Parathyroid adenoma (tissue), 2 donors: ENCODE measurements around the gene ROCK2.

Experiments
- H2AFZ ChIP-seq: fragments of 300-600 bp; sonication (generic); one replicate; pipeline ENCODE4 v1.7.0; 2017; ENCODE audit warnings: antibody characterized with exemption, mild to moderate bottlenecking
- H3K27ac ChIP-seq: fragments of 300-600 bp; sonication (generic); one replicate; pipeline ENCODE4 v1.7.0; 2017
- H3K27me3 ChIP-seq: fragments of 300-600 bp; sonication (generic); one replicate; pipeline ENCODE4 v1.7.0; 2017; ENCODE audit warnings: low read length; ENCODE audit not compliant: control insufficient read depth, insufficient read depth
- H3K36me3 ChIP-seq: fragments of 300-600 bp; sonication (generic); one replicate; pipeline ENCODE4 v1.7.0; 2017; ENCODE audit warnings: low read length; ENCODE audit not compliant: control insufficient read depth, insufficient read depth
- H3K4me1 ChIP-seq: fragments of 300-600 bp; sonication (generic); one replicate; pipeline ENCODE4 v1.7.0; 2017; ENCODE audit warnings: control low read depth
- H3K4me2 ChIP-seq: fragments of 300-600 bp; sonication (generic); one replicate; pipeline ENCODE4 v1.7.0; 2017; ENCODE audit warnings: low read length
- H3K4me3 ChIP-seq: fragments of 300-600 bp; sonication (generic); one replicate; pipeline ENCODE4 v1.7.0; 2017; ENCODE audit warnings: low read depth, low read length
- H3K79me2 ChIP-seq: fragments of 300-600 bp; sonication (generic); one replicate; pipeline ENCODE4 v1.7.0; 2017; ENCODE audit warnings: control low read depth
- H3K9ac ChIP-seq: fragments of 300-600 bp; sonication (generic); one replicate; pipeline ENCODE4 v1.7.0; 2017; ENCODE audit warnings: mild to moderate bottlenecking
- H3K9me3 ChIP-seq: fragments of 300-600 bp; sonication (generic); one replicate; pipeline ENCODE4 v1.7.0; 2017; ENCODE audit warnings: low read length; ENCODE audit not compliant: control insufficient read depth
- CTCF ChIP-seq: fragments of 300-600 bp; sonication (generic); IDR thresholded peaks from one replicate; pipeline ENCODE4 v1.7.0; 2017; ENCODE audit warnings: antibody characterized with exemption, mild to moderate bottlenecking
- donor health status: primary hyperparathyroidism.

The ROCK2 gene

DNA sequence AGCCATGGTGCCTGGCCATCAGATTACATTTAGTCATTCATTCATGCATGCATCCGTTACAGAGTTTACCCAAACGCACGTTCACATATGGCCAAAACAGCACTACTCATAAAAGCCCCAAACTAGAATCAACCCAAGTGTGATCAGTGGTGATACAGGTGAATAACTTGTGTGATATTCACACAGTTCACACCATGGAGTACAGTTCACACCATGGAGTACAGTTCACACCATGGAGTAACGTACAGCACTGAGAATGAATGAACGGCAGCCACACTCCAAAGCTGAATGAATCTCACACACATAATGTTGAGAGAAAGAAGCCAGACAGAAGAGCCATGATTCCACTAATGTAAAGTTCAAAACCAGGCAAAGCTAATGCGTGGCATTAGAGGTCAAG lies 201.4 kb downstream of the ROCK2 start:
- no peaks in the 10 kb centered on the region for H3K27me3 ChIP-seq
- H3K36me3 ChIP-seq, result no peaks in the 10 kb centered on the region
- no peak for TF ChIP-seq CTCF
- H3K79me2 ChIP-seq, result no peaks in the 10 kb centered on the region
- H3K4me1 ChIP-seq, result peaks cover 3% of the 10 kb centered on the region
- H2AFZ ChIP-seq, result no peak overlapping the region
- no peaks in the 10 kb centered on the region for H3K9me3 ChIP-seq
- no peak overlapping the region for H3K27ac ChIP-seq
- no peak overlapping the region for H3K4me3 ChIP-seq
- H3K4me2 ChIP-seq, result no peak overlapping the region
- no peak overlapping the region for H3K9ac ChIP-seq

DNA sequence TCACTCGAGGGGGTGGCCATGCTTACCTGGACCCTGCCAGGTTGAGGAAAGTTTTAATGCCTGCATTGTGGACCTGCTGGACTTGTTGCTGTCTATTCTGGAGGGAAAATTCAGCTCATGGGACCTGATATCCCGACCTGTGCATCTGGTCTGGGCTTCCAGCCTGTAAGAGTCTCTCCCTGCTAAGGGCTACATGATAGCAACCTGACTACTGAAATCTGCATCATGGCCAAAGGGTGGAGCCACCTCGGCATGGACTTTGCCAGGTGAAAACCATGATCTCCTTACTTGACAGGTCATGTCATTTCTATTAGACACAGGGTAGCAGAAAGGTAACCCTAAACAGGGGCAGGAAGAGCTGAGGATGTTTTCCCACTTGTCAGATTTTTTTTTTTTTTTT lies 202.1 kb downstream of the ROCK2 start:
- no peak overlapping the region for H3K4me2 ChIP-seq

GRCh38 chr2:11141319-11141718 lies 203.1 kb downstream of the ROCK2 start:
- H3K27me3 ChIP-seq, result no peaks in the 10 kb centered on the region

More for the DNA sequence above, 202.1 kb downstream of the ROCK2 start:
- Histone ChIP-seq H3K27ac (no peak overlapping the region), H3K4me1 (peaks cover 3% of the 10 kb centered on the region), H3K27me3 (no peaks in the 10 kb centered on the region), H3K9ac (no peak overlapping the region), H3K36me3 (no peaks in the 10 kb centered on the region), H3K79me2 (no peaks in the 10 kb centered on the region), H3K4me3 (no peak overlapping the region), H3K9me3 (no peaks in the 10 kb centered on the region), H2AFZ (no peak overlapping the region)
- TF ChIP-seq CTCF, result no peak

DNA sequence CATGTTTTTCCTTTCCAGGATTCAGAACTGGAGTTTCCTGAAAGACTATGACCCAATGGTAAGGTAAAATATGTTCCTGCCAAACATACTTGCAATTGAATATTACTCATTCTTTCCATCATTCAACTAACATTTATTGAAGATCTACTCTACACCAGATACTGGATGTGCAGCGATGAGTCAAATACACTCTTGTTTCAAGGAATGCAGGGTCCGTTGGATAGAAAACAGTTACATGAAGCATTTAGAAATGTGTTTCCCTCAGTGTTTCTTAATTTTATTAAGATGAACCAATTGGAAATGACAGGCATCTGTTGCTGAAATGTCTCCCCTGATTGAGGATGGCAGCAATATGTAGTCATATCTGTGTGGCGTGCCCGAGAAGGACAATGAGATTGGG lies 203.9 kb downstream of the ROCK2 start:
- Histone ChIP-seq H3K27me3 (no peaks in the 10 kb centered on the region), H3K4me2 (no peak overlapping the region), H3K79me2 (no peaks in the 10 kb centered on the region), H3K36me3 (no peaks in the 10 kb centered on the region), H3K9me3 (no peaks in the 10 kb centered on the region), H3K4me3 (no peak overlapping the region), H3K27ac (no peak overlapping the region), H2AFZ (no peak overlapping the region), H3K4me1 (peaks cover 6% of the 10 kb centered on the region), H3K9ac (no peak overlapping the region)
- no peak for TF ChIP-seq CTCF

More at GRCh38 chr2:11141319-11141718, 203.1 kb downstream of the ROCK2 start:
- H3K4me2 ChIP-seq, result no peak overlapping the region
- no peak for TF ChIP-seq CTCF
- peaks cover 3% of the 10 kb centered on the region for H3K4me1 ChIP-seq
- H3K27ac ChIP-seq, result no peak overlapping the region
- no peaks in the 10 kb centered on the region for H3K79me2 ChIP-seq
- no peak overlapping the region for H2AFZ ChIP-seq
- H3K9ac ChIP-seq, result no peak overlapping the region
- no peaks in the 10 kb centered on the region for H3K9me3 ChIP-seq
- no peaks in the 10 kb centered on the region for H3K36me3 ChIP-seq
- H3K4me3 ChIP-seq, result no peak overlapping the region

- H3K79me2 ChIP-seq, result no peaks in the 10 kb centered on the region
- no peak overlapping the region for H3K9ac ChIP-seq
- H3K27me3 ChIP-seq, result no peaks in the 10 kb centered on the region
- H3K4me1 ChIP-seq, result peaks cover 3% of the 10 kb centered on the region
- no peak overlapping the region for H3K4me3 ChIP-seq
- no peak overlapping the region for H3K4me2 ChIP-seq
- no peak overlapping the region for H3K27ac ChIP-seq
- H3K9me3 ChIP-seq, result no peaks in the 10 kb centered on the region
- no peak overlapping the region for H2AFZ ChIP-seq
- H3K36me3 ChIP-seq, result no peaks in the 10 kb centered on the region
- no peak for TF ChIP-seq CTCF
Observed at GRCh38 chr2:11134349-11134748, 210.1 kb downstream of the ROCK2 start.
